GOT3 (cell line): ENCODE measurements around the gene REX1BD.
A peak's percentile ranks its signal among the peaks of the same experiment; 100 is the strongest.

Source experiments
- DNase-seq: peaks from one replicate; lab custom pipeline; 2025; ENCODE audit warnings: mixed read lengths; lab: John Stamatoyannopoulos, UW

Gene REX1BD

GRCh38 chr19:18613589-18614234, 25.1 kb downstream of the REX1BD start:
- no peak for DNase-seq

- no peak for DNase-seq
These were observed 27.4 kb downstream of the REX1BD start for GRCh38 chr19:18616023-18616422.

GRCh38 chr19:18617562-18617961, 29.0 kb downstream of the REX1BD start:
- no peak for DNase-seq

GRCh38 chr19:18618236-18618635, 29.6 kb downstream of the REX1BD start:
- no peak for DNase-seq

GRCh38 chr19:18620311-18620710, 31.7 kb downstream of the REX1BD start:
- DNase-seq: no peak

GRCh38 chr19:18620902-18621301, 32.3 kb downstream of the REX1BD start:
- DNase-seq: no peak

- no peak for DNase-seq
These were observed 38.3 kb downstream of the REX1BD start for GRCh38 chr19:18626906-18627305.

- DNase-seq: no peak
These were observed 40.8 kb downstream of the REX1BD start for GRCh38 chr19:18629166-18630088.

GRCh38 chr19:18633321-18633720, 44.7 kb downstream of the REX1BD start:
- DNase-seq: no peak

GRCh38 chr19:18634612-18635297, 46.2 kb downstream of the REX1BD start:
- DNase-seq: no peak

GRCh38 chr19:18635831-18636182, 47.2 kb downstream of the REX1BD start:
- no peak for DNase-seq

- peak; percentile 82 for DNase-seq
These were observed 47.8 kb downstream of the REX1BD start for GRCh38 chr19:18636183-18636968.

- DNase-seq: no peak
These were observed 48.5 kb downstream of the REX1BD start, which contains the start of gene KLHL26 for GRCh38 chr19:18636969-18637629. TSS of gene KLHL26 (plus strand) at chr19:18637028. CDS start at chr19:18637055, 27 bp downstream.

- no peak for DNase-seq
These were observed 49.4 kb downstream of the REX1BD start for GRCh38 chr19:18637673-18638630.

- DNase-seq: no peak
These were observed 51.2 kb downstream of the REX1BD start for GRCh38 chr19:18639706-18640243.
